ENCODE data around the gene MAML3.

Gene MAML3

DNA sequence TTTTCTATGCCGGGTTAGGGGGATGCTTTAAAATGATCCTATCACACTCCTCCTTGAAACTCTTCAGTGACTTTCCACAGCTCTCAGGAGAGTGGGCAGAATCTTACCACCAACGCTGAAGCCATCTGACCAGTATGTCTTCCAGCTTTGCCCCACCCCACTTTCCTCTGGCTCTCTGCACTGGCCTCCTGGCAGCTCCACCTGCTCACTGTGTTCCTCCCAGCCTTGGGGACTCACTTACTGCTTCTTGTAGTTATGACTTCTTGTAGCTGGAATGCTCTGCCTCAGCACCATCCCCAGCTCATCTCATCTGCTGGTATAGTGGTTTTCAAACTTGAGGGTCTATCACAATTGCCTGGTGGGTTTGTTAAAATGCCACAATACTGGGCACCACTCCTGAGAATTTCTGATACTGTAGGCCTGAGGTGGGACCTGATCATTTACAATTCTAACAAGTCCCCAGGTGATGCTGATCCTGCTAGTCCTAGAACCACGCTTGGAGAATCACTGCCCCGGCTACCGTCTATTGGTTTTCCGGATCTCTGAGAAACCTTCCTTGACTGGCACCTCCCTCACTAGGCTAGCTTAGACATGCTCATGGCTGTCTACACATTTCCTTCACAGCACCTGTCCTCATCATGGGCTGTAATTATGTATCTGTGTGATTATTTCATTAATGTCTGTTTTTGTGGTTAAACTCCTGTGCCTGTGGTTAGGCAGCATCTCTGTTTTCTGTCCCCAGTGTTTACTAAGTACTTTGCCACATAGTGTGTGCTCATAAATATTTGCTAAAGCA lies 336.1 kb downstream of the MAML3 start:
- FAIRE-seq (peak; percentile 71), DNase-seq (ENCODE audit: insufficient read length, low spot score) (no peak)
- TF ChIP-seq, protein P1, sequence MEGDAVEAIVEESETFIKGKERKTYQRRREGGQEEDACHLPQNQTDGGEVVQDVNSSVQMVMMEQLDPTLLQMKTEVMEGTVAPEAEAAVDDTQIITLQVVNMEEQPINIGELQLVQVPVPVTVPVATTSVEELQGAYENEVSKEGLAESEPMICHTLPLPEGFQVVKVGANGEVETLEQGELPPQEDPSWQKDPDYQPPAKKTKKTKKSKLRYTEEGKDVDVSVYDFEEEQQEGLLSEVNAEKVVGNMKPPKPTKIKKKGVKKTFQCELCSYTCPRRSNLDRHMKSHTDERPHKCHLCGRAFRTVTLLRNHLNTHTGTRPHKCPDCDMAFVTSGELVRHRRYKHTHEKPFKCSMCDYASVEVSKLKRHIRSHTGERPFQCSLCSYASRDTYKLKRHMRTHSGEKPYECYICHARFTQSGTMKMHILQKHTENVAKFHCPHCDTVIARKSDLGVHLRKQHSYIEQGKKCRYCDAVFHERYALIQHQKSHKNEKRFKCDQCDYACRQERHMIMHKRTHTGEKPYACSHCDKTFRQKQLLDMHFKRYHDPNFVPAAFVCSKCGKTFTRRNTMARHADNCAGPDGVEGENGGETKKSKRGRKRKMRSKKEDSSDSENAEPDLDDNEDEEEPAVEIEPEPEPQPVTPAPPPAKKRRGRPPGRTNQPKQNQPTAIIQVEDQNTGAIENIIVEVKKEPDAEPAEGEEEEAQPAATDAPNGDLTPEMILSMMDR (IDR thresholded peaks at IDR 0.05; ENCODE audit: insufficient read depth, missing control alignments), result no peak

DNA sequence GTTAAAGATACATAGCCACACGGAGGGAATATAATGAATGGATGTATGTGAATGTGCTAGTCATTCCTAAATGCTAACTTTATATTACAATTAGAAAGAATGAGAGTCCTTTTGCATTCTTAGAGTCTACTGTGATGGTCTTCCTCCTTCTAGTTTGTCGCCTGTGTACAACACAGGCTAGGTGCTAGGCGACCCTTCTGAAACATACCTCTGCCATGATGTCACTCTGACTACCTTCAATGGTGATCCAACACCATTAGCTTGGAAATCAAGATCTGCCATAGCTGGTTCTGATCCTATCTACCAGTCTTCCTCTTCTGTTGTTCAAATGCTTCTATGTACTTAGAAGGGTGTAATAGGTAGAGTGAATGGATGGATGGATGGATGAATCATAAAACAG lies 337.1 kb downstream of the MAML3 start:
- peak; percentile 44 for FAIRE-seq
- TF ChIP-seq, protein P1 (IDR thresholded peaks at IDR 0.05; ENCODE audit: insufficient read depth, missing control alignments), result no peak
- no peak for DNase-seq (ENCODE audit: insufficient read length, low spot score)

DNA sequence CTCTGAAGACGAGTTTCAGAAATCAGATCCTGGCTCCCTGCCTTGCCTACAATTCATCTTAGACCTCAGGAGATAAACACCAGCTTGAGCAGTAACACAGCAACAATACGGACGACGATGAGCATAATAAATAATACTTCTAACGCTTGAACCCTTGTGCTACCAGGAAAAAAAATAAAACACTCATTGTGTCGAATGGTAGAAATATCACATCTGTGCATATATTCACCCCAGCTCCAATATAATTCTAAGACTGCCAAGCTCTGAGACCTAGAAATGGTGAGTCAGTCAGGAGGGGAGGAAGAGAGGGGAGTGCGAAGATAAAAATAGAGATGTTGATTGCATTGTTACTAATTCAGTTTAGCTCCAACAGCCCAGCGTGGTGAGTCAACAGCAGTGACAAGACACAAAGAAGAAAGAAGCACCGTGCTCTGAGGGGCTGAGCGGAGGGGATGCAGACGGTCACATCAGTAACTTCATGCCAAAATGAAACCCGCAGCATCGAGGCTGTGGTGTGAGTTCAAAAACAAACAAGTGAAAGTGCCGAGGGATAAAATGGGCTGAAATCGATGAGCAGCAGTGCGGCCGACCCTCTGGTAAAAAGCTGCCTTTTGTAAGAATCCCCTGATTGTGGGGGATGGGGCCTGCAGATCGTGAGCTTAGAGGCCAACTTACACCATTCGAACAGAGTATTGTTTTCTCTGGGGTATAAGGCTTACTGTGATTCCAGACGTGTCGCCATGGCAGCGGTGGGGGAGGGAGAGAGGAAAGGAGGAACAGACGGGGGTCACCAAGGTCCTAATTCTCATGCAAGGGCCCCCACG lies 338.0 kb downstream of the MAML3 start:
- FAIRE-seq, result peak; percentile 77
- no peak for DNase-seq (ENCODE audit: insufficient read length, low spot score)
- TF ChIP-seq, protein P1 (IDR thresholded peaks at IDR 0.05; ENCODE audit: insufficient read depth, missing control alignments), result no peak

DNA sequence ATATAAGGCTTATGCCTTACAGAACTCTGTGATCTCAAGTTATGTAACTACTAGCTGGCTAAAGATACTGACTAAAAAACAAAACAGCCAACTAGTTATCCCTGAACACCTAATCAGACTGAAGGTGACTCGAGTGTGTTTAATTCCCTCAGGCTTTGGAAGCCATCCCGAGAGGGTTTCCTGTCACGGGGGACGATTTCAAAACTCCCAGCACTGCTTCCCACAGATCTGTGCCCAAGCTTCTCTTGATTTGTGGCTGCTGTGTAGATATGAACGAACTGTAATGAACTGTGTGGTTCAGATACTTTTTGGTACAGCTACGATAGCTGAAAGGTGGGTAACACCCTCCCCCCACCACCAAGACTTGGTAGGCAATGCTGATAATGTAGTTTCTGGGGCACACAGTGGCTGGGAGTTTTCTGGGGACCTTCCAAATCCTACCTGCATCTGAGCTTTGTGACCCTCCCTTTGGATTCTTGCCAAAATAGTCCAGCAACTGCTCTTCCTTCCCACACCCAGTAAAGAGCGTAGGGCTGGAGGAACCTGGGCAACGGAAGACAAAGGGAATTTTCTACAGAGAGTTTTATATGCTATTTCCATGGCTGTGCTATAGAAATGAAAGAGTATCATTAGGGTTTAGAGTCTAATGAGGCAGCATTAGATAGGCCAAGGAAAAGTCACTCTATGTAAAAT lies 339.5 kb downstream of the MAML3 start:
- FAIRE-seq, result no peak
- TF ChIP-seq, protein P1 (IDR thresholded peaks at IDR 0.05; ENCODE audit: insufficient read depth, missing control alignments), result no peak
- no peak for DNase-seq (ENCODE audit: insufficient read length, low spot score)

DNA sequence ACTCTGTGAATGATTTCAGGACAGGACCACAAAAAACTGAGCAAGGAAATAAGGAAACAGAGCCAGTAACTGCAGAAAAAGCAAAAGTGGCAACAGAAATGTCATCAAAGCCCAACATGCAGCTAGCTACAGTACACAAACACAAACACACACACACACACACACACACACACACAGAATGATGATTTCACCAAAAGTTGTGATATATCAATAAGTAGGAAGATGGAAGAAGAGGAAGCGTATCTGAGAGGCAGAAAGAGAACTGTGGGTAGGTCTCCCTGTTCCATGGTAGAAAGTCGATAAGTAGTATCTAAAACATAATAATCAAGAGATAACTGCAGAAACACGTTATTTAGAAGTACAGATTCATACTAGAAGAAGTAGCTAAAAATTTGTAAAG lies 340.1 kb downstream of the MAML3 start:
- FAIRE-seq (no peak), DNase-seq (ENCODE audit: insufficient read length, low spot score) (no peak)
- TF ChIP-seq, protein P1 (IDR thresholded peaks at IDR 0.05; ENCODE audit: insufficient read depth, missing control alignments), result no peak

DNA sequence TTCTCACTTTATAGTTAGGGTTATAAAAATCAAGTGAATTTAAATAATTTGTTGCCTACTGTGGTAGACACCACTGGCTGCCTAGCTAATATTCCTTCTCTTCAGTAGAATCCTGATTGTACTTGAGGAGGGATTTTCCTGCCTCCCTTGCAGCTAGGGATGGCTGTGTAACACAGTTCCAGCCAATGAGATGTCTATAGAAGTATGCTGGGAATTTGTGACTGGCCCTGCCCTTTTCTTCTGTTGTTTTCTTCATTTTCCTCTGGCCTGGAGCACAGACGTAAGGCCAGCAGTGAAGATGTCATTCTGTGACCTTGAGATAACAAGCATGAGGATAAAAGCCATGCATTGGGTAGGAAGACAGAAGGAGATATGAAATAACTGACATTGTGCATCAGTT lies 343.3 kb downstream of the MAML3 start:
- no peak for FAIRE-seq
- DNase-seq (ENCODE audit: insufficient read length, low spot score), result no peak
- TF ChIP-seq, protein P1 (IDR thresholded peaks at IDR 0.05; ENCODE audit: insufficient read depth, missing control alignments), result no peak
